ENCODE data around the gene AZI2.
A peak's percentile ranks its signal among the peaks of the same experiment; 100 is the strongest.

AZI2 gene

GRCh38 chr3:28315711-28316110 lies 32.9 kb downstream of the AZI2 start:
- Histone ChIP-seq H3K27me3 (ENCODE audit: insufficient read depth, poor library complexity, severe bottlenecking) (no peaks in the 10 kb centered on the region), H3K27ac (ENCODE audit: poor library complexity, severe bottlenecking) (no peak overlapping the region), H3K36me3 (ENCODE audit: low read depth) (peaks cover 4% of the 10 kb centered on the region), H3K9me3 (ENCODE audit: severe bottlenecking) (no peaks in the 10 kb centered on the region), H3K4me1 (ENCODE audit: insufficient read depth, poor library complexity, severe bottlenecking) (no peaks in the 10 kb centered on the region), H3K4me3 (ENCODE audit: severe bottlenecking) (no peak overlapping the region)
- ATAC-seq (ENCODE audit: low read depth) = no peak
- no peak for TF ChIP-seq CTCF (IDR thresholded peaks at IDR 0.05; ENCODE audit: poor library complexity, severe bottlenecking)
- DNase-seq (ENCODE audit: low spot score) = no peak

GRCh38 chr3:28308196-28308595 lies 40.4 kb downstream of the AZI2 start:
- TF ChIP-seq CTCF (IDR thresholded peaks at IDR 0.05; ENCODE audit: poor library complexity, severe bottlenecking) = no peak
- Histone ChIP-seq H3K9me3 (ENCODE audit: severe bottlenecking) (peaks cover 4% of the 10 kb centered on the region), H3K27me3 (ENCODE audit: insufficient read depth, poor library complexity, severe bottlenecking) (no peaks in the 10 kb centered on the region), H3K36me3 (ENCODE audit: low read depth) (no peaks in the 10 kb centered on the region), H3K27ac (ENCODE audit: poor library complexity, severe bottlenecking) (no peak overlapping the region), H3K4me3 (ENCODE audit: severe bottlenecking) (no peak overlapping the region), H3K4me1 (ENCODE audit: insufficient read depth, poor library complexity, severe bottlenecking) (no peaks in the 10 kb centered on the region)
- DNase-seq (ENCODE audit: low spot score) = no peak
- ATAC-seq (ENCODE audit: low read depth) = no peak

GRCh38 chr3:28301688-28302087 lies 46.9 kb downstream of the AZI2 start:
- H3K9me3 ChIP-seq (ENCODE audit: severe bottlenecking) = peaks cover 2% of the 10 kb centered on the region
- TF ChIP-seq CTCF (IDR thresholded peaks at IDR 0.05; ENCODE audit: poor library complexity, severe bottlenecking) = no peak
- no peaks in the 10 kb centered on the region for H3K27me3 ChIP-seq (ENCODE audit: insufficient read depth, poor library complexity, severe bottlenecking)
- DNase-seq (ENCODE audit: low spot score) (no peak), ATAC-seq (ENCODE audit: low read depth) (peak; percentile 66; the same call in 2 of the 3 replicates)
- no peak overlapping the region for H3K4me3 ChIP-seq (ENCODE audit: severe bottlenecking)
- H3K4me1 ChIP-seq (ENCODE audit: insufficient read depth, poor library complexity, severe bottlenecking) = no peaks in the 10 kb centered on the region
- no peak overlapping the region for H3K27ac ChIP-seq (ENCODE audit: poor library complexity, severe bottlenecking)
- no peaks in the 10 kb centered on the region for H3K36me3 ChIP-seq (ENCODE audit: low read depth)

- DNase-seq (ENCODE audit: low spot score) = no peak
- no peaks in the 10 kb centered on the region for H3K4me1 ChIP-seq (ENCODE audit: insufficient read depth, poor library complexity, severe bottlenecking)
- no peak for ATAC-seq (ENCODE audit: low read depth)
- H3K27me3 ChIP-seq (ENCODE audit: insufficient read depth, poor library complexity, severe bottlenecking) = no peaks in the 10 kb centered on the region
- TF ChIP-seq CTCF (IDR thresholded peaks at IDR 0.05; ENCODE audit: poor library complexity, severe bottlenecking) = no peak
- peaks cover 2% of the 10 kb centered on the region for H3K9me3 ChIP-seq (ENCODE audit: severe bottlenecking)
- no peaks in the 10 kb centered on the region for H3K36me3 ChIP-seq (ENCODE audit: low read depth)
- no peak overlapping the region for H3K4me3 ChIP-seq (ENCODE audit: severe bottlenecking)
- H3K27ac ChIP-seq (ENCODE audit: poor library complexity, severe bottlenecking) = no peak overlapping the region
These were observed 48.2 kb downstream of the AZI2 start for GRCh38 chr3:28300345-28300962.

GRCh38 chr3:28299705-28300104 lies 48.9 kb downstream of the AZI2 start:
- Histone ChIP-seq H3K27ac (ENCODE audit: poor library complexity, severe bottlenecking) (no peak overlapping the region), H3K27me3 (ENCODE audit: insufficient read depth, poor library complexity, severe bottlenecking) (no peaks in the 10 kb centered on the region), H3K4me1 (ENCODE audit: insufficient read depth, poor library complexity, severe bottlenecking) (no peaks in the 10 kb centered on the region), H3K9me3 (ENCODE audit: severe bottlenecking) (peaks cover under 1% of the 10 kb centered on the region), H3K4me3 (ENCODE audit: severe bottlenecking) (no peak overlapping the region), H3K36me3 (ENCODE audit: low read depth) (no peaks in the 10 kb centered on the region)
- no peak for TF ChIP-seq CTCF (IDR thresholded peaks at IDR 0.05; ENCODE audit: poor library complexity, severe bottlenecking)
- DNase-seq (ENCODE audit: low spot score) (no peak), ATAC-seq (ENCODE audit: low read depth) (no peak)
